ENCODE results near the gene ANKRD55.
A peak's percentile ranks its signal among the peaks of the same experiment; 100 is the strongest.
"Not testable (repeated sequence)": the region's sequence is repeated elsewhere in the genome, so short reads cannot be mapped to it uniquely, and the experiment has no call there.

ANKRD55 gene

GRCh38 chr5:56142614-56143372, 90.3 kb downstream of the ANKRD55 start:
- no peak for DNase-seq

GRCh38 chr5:56142233-56142613, 90.9 kb downstream of the ANKRD55 start:
- DNase-seq, result no peak

GRCh38 chr5:56140073-56140472, 93.1 kb downstream of the ANKRD55 start:
- no peak for DNase-seq

DNA sequence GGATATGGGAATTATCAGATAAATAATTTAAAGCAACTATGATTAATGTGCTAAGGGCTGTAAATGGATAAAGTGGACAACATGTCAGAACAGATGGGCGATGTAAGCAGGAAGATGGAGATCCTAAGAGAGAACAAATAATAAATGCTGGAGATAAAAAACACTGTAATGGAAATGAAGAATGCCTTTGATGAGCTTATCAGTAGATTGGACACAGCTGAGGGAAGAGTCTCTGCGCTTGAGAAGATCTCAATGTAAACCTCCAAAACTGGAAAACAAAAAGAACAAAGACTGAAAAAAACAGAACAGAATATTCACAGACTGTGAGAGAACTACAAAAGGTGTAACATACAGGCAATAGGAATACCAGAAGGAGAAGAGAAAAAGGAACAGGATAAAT, 102.5 kb downstream of the ANKRD55 start:
- no peak for DNase-seq

GRCh38 chr5:56129288-56129687, 103.8 kb downstream of the ANKRD55 start:
- no peak for DNase-seq

- DNase-seq, result no peak
These were observed 105.0 kb downstream of the ANKRD55 start for GRCh38 chr5:56128113-56128512.

DNA sequence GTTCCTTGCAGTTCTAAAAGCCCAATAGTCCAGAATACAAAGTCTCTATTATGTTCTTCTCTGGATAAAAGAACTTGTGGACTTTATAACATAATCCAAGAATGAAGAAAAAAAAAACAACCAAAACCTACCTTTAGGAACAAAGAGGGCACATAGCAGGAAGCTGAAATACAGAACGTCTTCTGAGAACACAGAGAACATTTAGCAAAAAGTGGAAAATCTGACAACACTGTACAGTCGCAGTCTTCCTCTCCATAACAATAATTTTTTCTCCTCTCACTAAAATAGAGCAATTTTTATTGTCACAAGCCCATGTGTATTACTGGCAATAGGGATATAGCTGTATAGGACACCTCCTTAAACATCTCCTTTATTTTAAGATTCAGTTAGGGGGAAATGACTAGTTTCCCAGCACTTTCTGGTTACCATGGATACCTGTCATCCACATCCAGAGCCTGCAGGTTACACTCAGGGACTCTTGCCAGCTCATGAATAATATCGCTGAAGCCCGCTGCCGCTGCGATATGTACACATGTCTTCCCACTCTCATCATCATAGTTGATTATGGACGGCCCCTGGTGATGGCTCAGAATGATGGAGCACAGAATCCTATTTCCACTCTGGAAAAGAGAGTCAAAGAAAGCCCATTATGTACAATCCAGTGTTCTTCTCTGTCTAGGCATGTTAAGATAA, 106.5 kb downstream of the ANKRD55 start:
- DNase-seq, result no peak

GRCh38 chr5:56123531-56124243, 109.4 kb downstream of the ANKRD55 start:
- peak; percentile 29 for DNase-seq

DNA sequence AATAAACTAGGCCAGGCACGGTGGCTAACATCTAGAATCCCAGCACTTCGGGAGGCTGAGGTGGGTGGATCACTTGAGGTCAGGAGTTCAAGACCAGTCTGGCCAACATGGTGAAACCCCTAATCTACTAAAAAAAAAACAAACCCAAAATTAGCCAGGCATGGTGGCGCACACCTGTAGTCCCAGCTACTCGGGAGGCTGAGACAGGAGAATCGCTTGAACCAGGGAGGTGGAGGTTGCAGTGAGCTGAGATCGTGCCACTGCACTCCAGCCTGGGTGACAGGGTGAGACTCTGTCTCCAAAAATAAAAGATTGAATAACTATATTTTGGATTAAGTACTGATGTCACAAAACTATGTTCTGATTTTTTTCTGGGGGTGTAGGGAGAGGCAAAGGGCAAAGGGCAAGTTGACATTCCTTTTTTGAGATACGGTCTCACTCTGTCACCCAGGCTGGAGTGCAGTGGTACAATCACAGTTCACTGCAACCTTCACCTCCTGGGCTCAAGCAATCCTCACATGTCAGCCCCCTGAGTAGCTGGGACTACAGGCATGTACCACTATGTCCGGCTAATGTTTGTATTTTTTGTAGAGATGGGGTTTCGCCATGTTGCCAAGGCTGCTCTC, 110.7 kb downstream of the ANKRD55 start:
- DNase-seq, result not testable (repeated sequence)

- no peak for DNase-seq
These were observed 114.1 kb downstream of the ANKRD55 start for GRCh38 chr5:56119050-56119449.

DNA sequence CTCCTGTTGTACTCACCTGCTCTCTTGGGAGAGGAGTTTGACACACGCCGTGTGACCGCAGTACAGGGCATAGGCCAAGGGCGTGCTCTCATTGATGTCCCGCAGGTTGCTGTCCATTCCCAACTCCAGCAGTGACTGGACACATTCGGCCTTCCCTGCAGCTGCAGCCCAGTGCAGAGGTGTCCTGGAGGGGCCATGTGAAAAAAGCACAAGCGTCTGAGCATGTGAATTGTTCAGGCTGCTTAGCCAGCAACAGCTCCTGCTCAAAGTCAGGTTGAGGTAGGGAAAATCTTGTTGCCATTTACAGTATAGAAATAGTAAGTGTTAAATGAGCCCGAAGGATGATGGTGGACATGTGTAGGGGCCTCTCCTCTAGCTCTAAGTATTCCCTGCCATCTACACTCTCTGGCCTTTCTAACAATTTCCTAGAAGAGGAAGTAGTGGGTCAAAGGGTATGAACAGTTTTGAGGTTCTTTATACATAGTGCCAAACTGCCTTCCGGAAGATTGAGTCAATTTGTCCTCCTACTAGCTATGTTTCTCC, 116.5 kb downstream of the ANKRD55 start:
- no peak for DNase-seq

GRCh38 chr5:56115589-56115988, 117.5 kb downstream of the ANKRD55 start:
- no peak for DNase-seq

DNA sequence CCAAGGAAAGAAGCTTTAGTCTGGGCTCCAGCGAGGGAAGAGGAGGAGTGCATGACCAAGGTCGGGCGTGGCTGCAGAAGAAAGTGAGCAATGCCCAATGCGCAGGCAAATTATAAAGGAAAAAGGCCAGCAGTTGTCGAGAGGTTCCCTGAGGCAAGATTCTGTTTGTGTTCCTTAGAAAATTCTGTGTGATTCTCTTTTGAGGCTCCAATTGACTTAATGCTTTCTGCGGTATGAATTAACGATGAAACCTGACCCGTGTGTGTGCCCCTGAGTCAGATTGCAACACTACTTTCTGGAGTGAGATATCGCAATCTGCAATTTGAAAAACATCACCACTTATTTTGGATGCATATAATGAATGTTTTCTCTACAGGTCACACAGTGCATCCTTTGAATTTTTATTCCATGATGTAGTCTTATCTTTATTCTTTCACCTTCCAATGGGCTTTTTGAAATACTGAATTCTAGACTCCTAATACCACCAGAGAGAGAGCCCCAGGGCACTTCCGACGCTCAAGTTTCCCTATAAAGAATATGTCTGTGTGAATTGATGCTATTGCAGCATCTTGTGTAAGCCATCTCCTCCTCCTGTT, 120.5 kb downstream of the ANKRD55 start:
- no peak for DNase-seq

DNA sequence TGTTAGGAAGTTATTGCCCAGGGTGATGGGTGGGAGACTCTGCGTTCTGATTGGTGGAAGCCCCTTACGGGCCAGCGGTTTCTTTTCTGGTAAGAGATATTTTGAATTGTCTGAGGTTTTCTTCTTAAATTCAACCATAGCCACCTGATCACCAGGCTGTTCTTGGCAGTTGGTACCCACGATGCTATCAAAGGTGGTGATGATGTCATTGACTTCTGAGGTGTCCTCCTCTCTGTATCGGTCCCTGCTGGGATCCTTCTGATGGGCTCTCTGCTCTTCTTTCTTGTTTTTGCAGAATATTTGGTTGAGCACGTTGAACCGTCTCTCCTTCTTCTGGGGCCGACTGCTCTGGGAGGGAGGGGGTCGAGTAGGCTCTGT, 121.7 kb downstream of the ANKRD55 start:
- no peak for DNase-seq

GRCh38 chr5:56110646-56111403, 122.3 kb downstream of the ANKRD55 start:
- DNase-seq, result no peak

GRCh38 chr5:56108246-56108645, 124.9 kb downstream of the ANKRD55 start:
- DNase-seq, result no peak

- DNase-seq, result no peak
These were observed 126.3 kb downstream of the ANKRD55 start for GRCh38 chr5:56106837-56107236.

DNA sequence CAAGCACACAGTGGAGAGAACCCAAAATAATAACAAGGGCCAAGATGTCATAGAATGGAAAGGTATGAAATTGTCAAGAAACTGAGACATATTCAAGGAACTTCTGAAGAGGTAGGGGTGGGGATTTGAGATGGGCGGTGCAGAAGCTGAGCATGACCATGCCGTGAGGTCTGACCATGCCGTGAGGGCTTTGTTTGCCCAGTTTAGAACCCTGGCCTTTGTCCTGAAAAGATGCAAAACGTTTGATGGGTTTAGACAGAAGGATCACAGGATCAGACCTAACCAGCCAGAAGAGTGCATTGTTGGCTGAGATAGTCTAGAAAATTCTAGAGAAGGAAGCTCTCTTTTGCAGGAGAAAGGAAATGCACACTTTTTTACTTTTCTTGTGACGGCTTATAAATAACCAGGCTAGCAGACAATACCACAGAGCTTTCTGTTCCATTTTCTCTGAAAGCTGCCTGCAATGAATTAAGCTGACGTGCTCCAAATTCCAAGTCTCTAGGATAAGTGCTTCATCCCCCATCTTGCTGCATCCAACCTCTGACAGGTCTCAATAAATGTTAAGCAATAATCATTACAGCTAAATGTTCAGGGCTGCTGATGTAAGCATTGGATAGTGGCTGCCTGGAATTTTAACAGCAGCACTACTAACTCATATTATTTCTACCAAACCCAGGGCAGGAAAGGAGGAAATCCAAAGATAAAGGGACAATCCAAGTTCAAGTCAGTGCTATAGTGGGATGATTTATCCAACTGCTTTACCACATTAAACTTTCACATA, 127.4 kb downstream of the ANKRD55 start:
- no peak for DNase-seq

DNA sequence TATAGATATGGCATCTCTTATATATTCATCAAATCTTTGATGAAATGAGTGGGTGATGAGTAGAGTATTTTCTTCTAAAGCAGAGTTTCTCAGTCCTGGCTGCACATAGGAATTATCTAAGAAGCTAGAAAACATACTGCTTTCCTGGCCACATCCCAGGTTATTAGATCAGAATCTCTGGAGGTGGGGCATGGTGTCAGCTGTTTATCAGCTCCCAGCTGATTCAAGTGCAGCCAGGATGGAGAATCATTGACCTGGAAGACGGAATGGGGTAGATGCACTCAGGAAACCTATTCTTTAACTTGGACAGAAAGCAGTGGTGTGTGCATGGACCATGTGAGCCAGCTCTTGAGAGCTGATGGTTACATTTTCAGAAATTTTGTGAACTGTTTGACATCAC, 130.2 kb downstream of the ANKRD55 start:
- DNase-seq, result no peak

DNA sequence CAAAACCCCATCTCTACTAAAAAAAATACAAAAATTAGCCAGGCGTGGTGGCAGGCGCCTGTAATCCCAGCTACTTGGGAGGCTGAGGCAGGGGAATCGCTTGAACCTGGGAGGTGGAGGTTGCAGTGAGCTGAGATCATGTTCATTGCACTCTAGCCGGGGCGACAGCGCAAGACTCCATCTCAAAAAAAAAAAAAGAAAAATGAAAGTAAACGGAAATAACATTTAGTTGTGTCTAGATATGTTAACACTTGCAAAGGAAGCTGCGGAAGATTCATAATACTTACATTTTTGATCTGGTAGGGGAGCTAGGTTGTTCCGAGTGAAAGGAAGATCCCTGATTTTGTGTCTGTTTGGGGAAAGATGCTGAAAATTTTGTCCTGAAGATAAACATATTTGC, 130.9 kb downstream of the ANKRD55 start:
- DNase-seq, result not testable (repeated sequence)

DNA sequence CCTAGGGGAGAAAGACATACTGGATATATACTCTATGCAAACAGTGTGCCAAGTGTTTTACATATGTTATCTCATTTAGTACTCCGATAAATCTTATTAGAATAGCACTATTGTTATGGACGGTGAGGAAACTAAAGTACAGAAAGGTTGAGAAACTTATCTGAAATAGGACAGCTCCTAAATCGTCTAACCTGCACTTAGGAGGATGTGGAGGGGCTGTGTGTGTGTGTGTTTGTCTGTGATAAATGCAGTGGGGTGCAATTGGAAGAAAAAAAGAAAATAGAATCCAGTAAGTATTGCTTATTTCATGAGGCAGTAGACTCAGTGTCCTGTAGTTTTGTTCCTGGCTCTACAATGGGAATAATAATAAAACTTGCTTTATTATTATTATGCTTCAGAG, 131.9 kb downstream of the ANKRD55 start:
- DNase-seq, result no peak

Measured in right hindlimb (tissue), 1 donor.